Activated B cell treated with CpG ODN at 0.5 μM for 24 hours (primary cell): Measurements from ENCODE around the gene FGF12. TPM values are rescaled to one million over a fixed set of nuclear protein-coding genes. Genes with fewer than 3 reads are reported as not detected.

ENCODE experiments used
- ATAC-seq: fragments of 200-7000 bp; cut with Tn5 transposase; one replicate; pipeline ENCODE4 v1.10.0; 2021; ENCODE audit warnings: low read depth, mild to moderate bottlenecking, moderate library complexity
- CTCF ChIA-PET: fragments of 350-600 bp; sonication (Branson Sonifier 250); formaldehyde crosslinking; loops from one replicate; lab custom pipeline; 2021; ENCODE audit warnings: antibody characterized with exemption; lab: Charles Lee
- POLR2A ChIA-PET: fragments of 350-600 bp; sonication (Branson Sonifier 250); formaldehyde crosslinking; loops from one replicate; lab custom pipeline; 2021; ENCODE audit warnings: antibody characterized with exemption; lab: Charles Lee
- DNase-seq: peaks from one replicate; pipeline ENCODE4 v3.0.0; 2022
- H3K27ac Mint-ChIP-seq: one replicate; pipeline ENCODE4 v1.8.0; 2020; ENCODE audit warnings: mixed read lengths
- H3K27me3 Mint-ChIP-seq: one replicate; pipeline ENCODE4 v1.8.0; 2021; ENCODE audit warnings: mixed read lengths
- H3K36me3 Mint-ChIP-seq: one replicate; pipeline ENCODE4 v1.8.0; 2021; ENCODE audit warnings: low read depth, mixed read lengths
- H3K4me1 Mint-ChIP-seq: one replicate; pipeline ENCODE4 v1.8.0; 2021; ENCODE audit warnings: mixed read lengths
- H3K4me3 Mint-ChIP-seq: one replicate; pipeline ENCODE4 v1.8.0; 2020; ENCODE audit warnings: mild to moderate bottlenecking, mixed read lengths
- H3K9me3 Mint-ChIP-seq: one replicate; pipeline ENCODE4 v1.8.0; 2020; ENCODE audit warnings: mixed read lengths
- intact Hi-C: fragments of 100-400 bp; cut with micrococcal nuclease; formaldehyde crosslinking; loops from one replicate; pipeline ENCODE4 v1.15.1; 2024
- total RNA-seq: library from RNA; stranded (reverse); gene quantifications from 2 replicates; pipeline ENCODE4 v1.2.3, GENCODE V29; 2022
- TF ChIP-seq, protein P1 (sequence below): fragments of 200-600 bp; IDR thresholded peaks from one replicate; pipeline ENCODE4 v1.8.0; 2022; ENCODE audit warnings: antibody characterized with exemption, mild to moderate bottlenecking

Gene FGF12
- total RNA-seq, 1 donor from 2014 or later: not detected

GRCh38 chr3:192444096-192444790, 283.1 kb downstream of the FGF12 start:
- Mint-ChIP-seq H3K27me3 (peaks cover 21% of the 10 kb centered on the region), H3K27ac (no peak overlapping the region), H3K9me3 (no peaks in the 10 kb centered on the region), H3K4me3 (no peak overlapping the region), H3K36me3 (no peaks in the 10 kb centered on the region), H3K4me1 (no peaks in the 10 kb centered on the region)
- intact Hi-C loops: loop anchor here (1.0 to 10.0 kb wide), 8 partner anchors 256 to 1633 kb away; no protein-coding TSS in a partner anchor
- ChIA-PET CTCF (interaction anchor here (0.7 to 2.9 kb wide), 21 partner anchors 9 to 1744 kb away, joined by 3 to 31 read pairs (median 4); no protein-coding TSS in a partner anchor), POLR2A (no interaction called here)
- DNase-seq (peak; percentile 51), ATAC-seq (peak; percentile 62)
- TF ChIP-seq, protein P1, sequence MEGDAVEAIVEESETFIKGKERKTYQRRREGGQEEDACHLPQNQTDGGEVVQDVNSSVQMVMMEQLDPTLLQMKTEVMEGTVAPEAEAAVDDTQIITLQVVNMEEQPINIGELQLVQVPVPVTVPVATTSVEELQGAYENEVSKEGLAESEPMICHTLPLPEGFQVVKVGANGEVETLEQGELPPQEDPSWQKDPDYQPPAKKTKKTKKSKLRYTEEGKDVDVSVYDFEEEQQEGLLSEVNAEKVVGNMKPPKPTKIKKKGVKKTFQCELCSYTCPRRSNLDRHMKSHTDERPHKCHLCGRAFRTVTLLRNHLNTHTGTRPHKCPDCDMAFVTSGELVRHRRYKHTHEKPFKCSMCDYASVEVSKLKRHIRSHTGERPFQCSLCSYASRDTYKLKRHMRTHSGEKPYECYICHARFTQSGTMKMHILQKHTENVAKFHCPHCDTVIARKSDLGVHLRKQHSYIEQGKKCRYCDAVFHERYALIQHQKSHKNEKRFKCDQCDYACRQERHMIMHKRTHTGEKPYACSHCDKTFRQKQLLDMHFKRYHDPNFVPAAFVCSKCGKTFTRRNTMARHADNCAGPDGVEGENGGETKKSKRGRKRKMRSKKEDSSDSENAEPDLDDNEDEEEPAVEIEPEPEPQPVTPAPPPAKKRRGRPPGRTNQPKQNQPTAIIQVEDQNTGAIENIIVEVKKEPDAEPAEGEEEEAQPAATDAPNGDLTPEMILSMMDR: peak; percentile 76

GRCh38 chr3:192435241-192435640, 292.1 kb downstream of the FGF12 start:
- Mint-ChIP-seq H3K27me3 (peaks cover 22% of the 10 kb centered on the region), H3K4me1 (no peaks in the 10 kb centered on the region), H3K27ac (no peak overlapping the region), H3K9me3 (no peaks in the 10 kb centered on the region), H3K4me3 (no peak overlapping the region), H3K36me3 (no peaks in the 10 kb centered on the region)
- POLR2A ChIA-PET: no interaction called here
- TF ChIP-seq, protein P1: no peak
- CTCF ChIA-PET: interaction anchor here (2.4 kb wide), 1 partner anchor 9 kb away, joined by 6 read pairs; no protein-coding TSS in a partner anchor
- DNase-seq (no peak), ATAC-seq (no peak)
- intact Hi-C loops: no loop called here

GRCh38 chr3:192434186-192434585, 293.2 kb downstream of the FGF12 start:
- TF ChIP-seq, protein P1: no peak

DNA sequence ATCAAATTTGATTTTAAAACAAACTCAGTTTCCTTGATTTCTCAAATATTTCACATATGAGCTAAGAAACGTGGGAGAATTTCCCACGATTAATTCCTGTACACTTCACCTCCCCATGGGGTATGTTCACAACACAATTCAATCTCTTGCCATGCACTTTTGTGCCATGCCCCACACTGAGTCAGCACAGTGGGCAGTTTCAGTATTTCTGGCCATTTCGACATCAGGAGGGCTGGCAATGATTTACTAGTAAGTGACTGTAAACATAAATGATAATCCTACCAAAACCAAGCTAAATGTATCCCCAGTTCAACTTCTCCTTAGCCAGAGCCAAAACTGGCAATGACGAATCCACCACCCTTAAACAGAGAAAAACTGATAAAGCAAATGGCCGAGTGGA, 293.6 kb downstream of the FGF12 start:
- POLR2A ChIA-PET: no interaction called here
- TF ChIP-seq, protein P1: no peak

More at GRCh38 chr3:192434186-192434585, 293.2 kb downstream of the FGF12 start:
- Mint-ChIP-seq H3K4me3 (no peak overlapping the region), H3K9me3 (no peaks in the 10 kb centered on the region), H3K36me3 (no peaks in the 10 kb centered on the region), H3K27me3 (peaks cover 23% of the 10 kb centered on the region), H3K4me1 (no peaks in the 10 kb centered on the region), H3K27ac (no peak overlapping the region)
- ATAC-seq (no peak), DNase-seq (no peak)
- intact Hi-C loops: no loop called here
- ChIA-PET POLR2A (no interaction called here), CTCF (no interaction called here)

DNA sequence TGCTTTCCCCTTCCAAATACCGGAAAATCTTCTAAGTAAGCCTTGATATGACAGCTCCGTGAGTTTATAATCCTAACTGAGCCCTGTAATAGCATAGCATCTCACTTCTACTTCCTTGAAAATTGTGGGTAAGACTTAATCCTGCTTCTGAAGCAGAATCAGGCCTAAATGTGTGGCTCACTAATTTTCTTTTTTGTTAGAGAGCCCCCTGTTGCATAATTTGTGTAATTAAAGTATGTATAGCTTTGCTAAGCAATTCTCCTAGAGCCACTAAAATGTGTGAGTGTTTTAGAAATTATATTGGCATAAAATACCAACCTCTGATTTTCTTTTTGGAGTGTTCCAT, 304.4 kb downstream of the FGF12 start:
- peaks cover 10% of the 10 kb centered on the region for H3K27me3 Mint-ChIP-seq
- ATAC-seq (no peak), DNase-seq (no peak)
- intact Hi-C loops: loop anchor here (1.0 kb wide), 1 partner anchor 1006 kb away; no protein-coding TSS in a partner anchor
- ChIA-PET CTCF (interaction anchor here (0.6 to 1.0 kb wide), 3 partner anchors 10 to 21 kb away, joined by 3 read pairs; no protein-coding TSS in a partner anchor), POLR2A (no interaction called here)
- H3K4me3 Mint-ChIP-seq: no peak overlapping the region
- H3K36me3 Mint-ChIP-seq: no peaks in the 10 kb centered on the region
- H3K27ac Mint-ChIP-seq: no peak overlapping the region
- no peaks in the 10 kb centered on the region for H3K9me3 Mint-ChIP-seq
- no peaks in the 10 kb centered on the region for H3K4me1 Mint-ChIP-seq
- TF ChIP-seq, protein P1: no peak

More for the DNA sequence above, 293.6 kb downstream of the FGF12 start:
- intact Hi-C loops: no loop called here
- Mint-ChIP-seq H3K27ac (no peak overlapping the region), H3K4me1 (no peaks in the 10 kb centered on the region), H3K4me3 (no peak overlapping the region), H3K9me3 (no peaks in the 10 kb centered on the region), H3K27me3 (peaks cover 26% of the 10 kb centered on the region), H3K36me3 (no peaks in the 10 kb centered on the region)
- no peak for ATAC-seq
- DNase-seq: no peak
- CTCF ChIA-PET: interaction anchor here (1.1 kb wide), 1 partner anchor 10 kb away, joined by 3 read pairs; no protein-coding TSS in a partner anchor
